ENCODE measurements around the gene PTPRN2. TPM values are rescaled to one million over a fixed set of nuclear protein-coding genes. Genes with fewer than 3 reads are reported as not detected.

Gene PTPRN2
- total RNA-seq, 1 experiment from 2014 or later = 1.1 TPM

GRCh38 chr7:158595068-158595467, 7.4 kb upstream of the PTPRN2 start:
- no TSS peak for BruUV-seq (replicated peaks)
- Histone ChIP-seq H3K27ac (ENCODE audit: low read length) (no peak overlapping the region), H3K4me1 (ENCODE audit: control insufficient read depth, insufficient read depth, low read length) (no peaks in the 10 kb centered on the region), H3K27me3 (ENCODE audit: control insufficient read depth, insufficient read depth, low read length) (no peaks in the 10 kb centered on the region), H3K9me3 (ENCODE audit: control insufficient read depth, insufficient read depth, low read depth, low read length) (no peaks in the 10 kb centered on the region), H3K4me3 (ENCODE audit: low read depth in 2 of 2, low read length in 2 of 2) (no peak overlapping the region), H3K36me3 (ENCODE audit: control insufficient read depth, insufficient read depth, low read length) (no peaks in the 10 kb centered on the region)
- in situ Hi-C loops (cut with HindIII; ENCODE audit: low pct_unique_long_range_greater_than_20kb, low sequenced_read_pairs) (no loop called here), intact Hi-C loops (cut with micrococcal nuclease; ENCODE audit: unreplicated experiment) (no loop called here)
- ChIA-PET CTCF (no interaction called here), POLR2A (no interaction called here)
- DNase-seq (ENCODE audit: low read depth, low spot score) (no peak), ATAC-seq (no peak)
- TF ChIP-seq CTCF (IDR thresholded peaks at IDR 0.05) (no peak), TCF7L2 (IDR thresholded peaks at IDR 0.05; ENCODE audit: low read depth, low read length) (no peak), POLR2AphosphoS5 (IDR thresholded peaks at IDR 0.05; ENCODE audit: low read depth, low read length) (no peak), REST (IDR thresholded peaks at IDR 0.05; ENCODE audit: insufficient read depth in 1 of 2, low read depth in 2 of 2, low read length in 1 of 2) (no peak), SIN3A (IDR thresholded peaks at IDR 0.05; ENCODE audit: borderline replicate concordance, insufficient read depth, low read depth, low read length) (no peak)

- Histone ChIP-seq H3K27ac (ENCODE audit: low read length) (no peak overlapping the region), H3K36me3 (ENCODE audit: control insufficient read depth, insufficient read depth, low read length) (no peaks in the 10 kb centered on the region), H3K4me1 (ENCODE audit: control insufficient read depth, insufficient read depth, low read length) (no peaks in the 10 kb centered on the region), H3K4me3 (ENCODE audit: low read depth in 2 of 2, low read length in 2 of 2) (no peak overlapping the region), H3K9me3 (ENCODE audit: control insufficient read depth, insufficient read depth, low read depth, low read length) (no peaks in the 10 kb centered on the region), H3K27me3 (ENCODE audit: control insufficient read depth, insufficient read depth, low read length) (no peaks in the 10 kb centered on the region)
- TF ChIP-seq SIN3A (IDR thresholded peaks at IDR 0.05; ENCODE audit: borderline replicate concordance, insufficient read depth, low read depth, low read length) = no peak
- no peak for TF ChIP-seq CTCF (IDR thresholded peaks at IDR 0.05)
- TF ChIP-seq TCF7L2 (IDR thresholded peaks at IDR 0.05; ENCODE audit: low read depth, low read length) = no peak
- TF ChIP-seq REST (IDR thresholded peaks at IDR 0.05; ENCODE audit: insufficient read depth in 1 of 2, low read depth in 2 of 2, low read length in 1 of 2) = no peak
- TF ChIP-seq POLR2AphosphoS5 (IDR thresholded peaks at IDR 0.05; ENCODE audit: low read depth, low read length) = no peak
- no TSS peak for BruUV-seq (replicated peaks)
- CTCF ChIA-PET = no interaction called here
- intact Hi-C loops (cut with micrococcal nuclease; ENCODE audit: unreplicated experiment) (no loop called here), in situ Hi-C loops (cut with HindIII; ENCODE audit: low pct_unique_long_range_greater_than_20kb, low sequenced_read_pairs) (no loop called here)
- ATAC-seq = no peak
- POLR2A ChIA-PET = no interaction called here
- DNase-seq (ENCODE audit: low read depth, low spot score) = no peak
Measured at GRCh38 chr7:158592541-158592940, 4.9 kb upstream of the PTPRN2 start.
